ENCODE data around the gene HNRNPL.
"Not testable (repeated sequence)": the region's sequence is repeated elsewhere in the genome, so short reads cannot be mapped to it uniquely, and the experiment has no call there.

The HNRNPL gene

GRCh38 chr19:38803543-38803942, 46.2 kb downstream of the HNRNPL start:
- DNase-seq (ENCODE audit: low read depth in 2 of 2): no peak

GRCh38 chr19:38801359-38802095, 48.3 kb downstream of the HNRNPL start:
- DNase-seq (ENCODE audit: low read depth in 2 of 2): no peak

GRCh38 chr19:38800577-38801347, 49.0 kb downstream of the HNRNPL start:
- DNase-seq (ENCODE audit: low read depth in 2 of 2): no peak

GRCh38 chr19:38799104-38799503, 50.7 kb downstream of the HNRNPL start:
- DNase-seq (ENCODE audit: low read depth in 2 of 2): no peak

GRCh38 chr19:38797781-38798180, 52.0 kb downstream of the HNRNPL start:
- not testable (repeated sequence) for DNase-seq (ENCODE audit: low read depth in 2 of 2)

- no peak for DNase-seq (ENCODE audit: low read depth in 2 of 2)
These were observed 53.6 kb downstream of the HNRNPL start for GRCh38 chr19:38796154-38796553.

GRCh38 chr19:38795549-38795948, 54.2 kb downstream of the HNRNPL start:
- DNase-seq (ENCODE audit: low read depth in 2 of 2): no peak

GRCh38 chr19:38793671-38794070, 56.1 kb downstream of the HNRNPL start:
- no peak for DNase-seq (ENCODE audit: low read depth in 2 of 2)

- DNase-seq (ENCODE audit: low read depth in 2 of 2): no peak
These were observed 56.6 kb downstream of the HNRNPL start for GRCh38 chr19:38793177-38793576.

- peak in 1 of 2 donors; percentile 30 for DNase-seq (ENCODE audit: low read depth in 2 of 2)
These were observed 57.3 kb downstream of the HNRNPL start for GRCh38 chr19:38792250-38793111.

- not testable (repeated sequence) for DNase-seq (ENCODE audit: low read depth in 2 of 2)
These were observed 58.2 kb downstream of the HNRNPL start for GRCh38 chr19:38791451-38792064.

- DNase-seq (ENCODE audit: low read depth in 2 of 2): not testable (repeated sequence)
These were observed 59.0 kb downstream of the HNRNPL start for GRCh38 chr19:38790507-38791403.

GRCh38 chr19:38788478-38789243, 61.1 kb downstream of the HNRNPL start, which contains the start of gene LGALS7B:
LGALS7B (plus strand) TSS chr19:38789200; CDS start chr19:38789227, 27 bp downstream.
- DNase-seq (ENCODE audit: low read depth in 2 of 2): no peak

- DNase-seq (ENCODE audit: low read depth in 2 of 2): no peak
These were observed 63.1 kb downstream of the HNRNPL start for GRCh38 chr19:38786572-38787265.

All from stimulated activated CD4-positive, alpha-beta T cell treated with anti-CD3 and anti-CD28 coated beads, Interleukin-15, amount 100 ng/mL, for 48 hours (primary cell).